WTC11 (cell line): ENCODE measurements around the gene EMD. TPM values are rescaled to one million over a fixed set of nuclear protein-coding genes. Genes with fewer than 3 reads are reported as not detected.

ENCODE experiments used
- ATAC-seq: fragments of 200-7000 bp; cut with Tn5 transposase; 2 replicates; pipeline ENCODE4 v1.10.0; 2021; ENCODE audit warnings: mild to moderate bottlenecking, moderate library complexity
- CTCF ChIA-PET: fragments of 300-600 bp; sonication (Branson Sonifier 250); formaldehyde crosslinking; loops from one replicate; lab custom pipeline; 2021; ENCODE audit warnings: antibody characterized with exemption; lab: Charles Lee
- POLR2A ChIA-PET: fragments of 350-600 bp; sonication (Branson Sonifier 250); formaldehyde crosslinking; loops from one replicate; lab custom pipeline; 2021; ENCODE audit warnings: antibody characterized with exemption; lab: Charles Lee
- DNase-seq: peaks from one replicate; pipeline ENCODE4 v3.0.0; 2021; ENCODE audit warnings: low spot score
- H3K27ac Mint-ChIP-seq: 2 replicates; pipeline ENCODE4 v1.8.0; 2021; ENCODE audit warnings: mixed read lengths
- H3K27me3 Mint-ChIP-seq: 2 replicates; pipeline ENCODE4 v1.8.0; 2021; ENCODE audit warnings: low read depth, mild to moderate bottlenecking, moderate library complexity, mixed read lengths
- H3K36me3 Mint-ChIP-seq: 2 replicates; pipeline ENCODE4 v1.8.0; 2021; ENCODE audit warnings: mixed read lengths
- H3K4me1 Mint-ChIP-seq: 2 replicates; pipeline ENCODE4 v1.8.0; 2022; ENCODE audit warnings: mixed read lengths
- H3K4me3 Mint-ChIP-seq: 2 replicates; pipeline ENCODE4 v1.8.0; 2021; ENCODE audit warnings: mild to moderate bottlenecking, moderate library complexity, mixed read lengths
- H3K9me3 Mint-ChIP-seq: 2 replicates; pipeline ENCODE4 v1.8.0; 2021; ENCODE audit warnings: mixed read lengths
- AR ChIP-seq: fragments of 250-450 bp; sonication (Bioruptor Pico); IDR thresholded peaks from 2 replicates; pipeline ENCODE4 v1.9.0; 2021; ENCODE audit warnings: mild to moderate bottlenecking
- CDX4 ChIP-seq: fragments of 250-450 bp; sonication (Bioruptor Pico); IDR thresholded peaks from 2 replicates; pipeline ENCODE4 v1.9.0; 2021; ENCODE audit warnings: moderate library complexity, mild to moderate bottlenecking, inconsistent platforms, borderline replicate concordance
- CREB1 ChIP-seq: sonication (generic); formaldehyde crosslinking; IDR thresholded peaks from 2 replicates; pipeline ENCODE4 v1.8.0; 2023; ENCODE audit warnings: mild to moderate bottlenecking, missing genetic modification reagents
- CREM ChIP-seq: sonication (generic); formaldehyde crosslinking; IDR thresholded peaks from 2 replicates; pipeline ENCODE4 v1.8.1; 2022; ENCODE audit warnings: mild to moderate bottlenecking, missing genetic modification reagents, moderate library complexity
- ETV6 ChIP-seq: sonication (generic); formaldehyde crosslinking; IDR thresholded peaks from 2 replicates; pipeline ENCODE4 v1.8.1; 2022; ENCODE audit warnings: mild to moderate bottlenecking, missing genetic modification reagents
- FOXK1 ChIP-seq: sonication (generic); formaldehyde crosslinking; IDR thresholded peaks from 2 replicates; pipeline ENCODE4 v1.8.0; 2022; ENCODE audit warnings: mild to moderate bottlenecking, moderate library complexity, missing genetic modification reagents
- FOXP4 ChIP-seq: sonication (generic); formaldehyde crosslinking; IDR thresholded peaks from 2 replicates; pipeline ENCODE4 v1.8.0; 2022; ENCODE audit warnings: mild to moderate bottlenecking, missing genetic modification reagents
- HMGA2 ChIP-seq: fragments of 250-450 bp; sonication (Bioruptor Pico); IDR thresholded peaks from 2 replicates; pipeline ENCODE4 v1.4.0; 2021; ENCODE audit warnings: mild to moderate bottlenecking, moderate library complexity
- JAZF1 ChIP-seq: fragments of 250-450 bp; sonication (Bioruptor Pico); IDR thresholded peaks from 2 replicates; pipeline ENCODE4 v1.9.0; 2021; ENCODE audit warnings: moderate library complexity, mild to moderate bottlenecking, inconsistent platforms
- MLX ChIP-seq: sonication (generic); formaldehyde crosslinking; IDR thresholded peaks from 2 replicates; pipeline ENCODE4 v1.8.1; 2023; ENCODE audit warnings: mild to moderate bottlenecking, missing genetic modification reagents, moderate library complexity
- MXD4 ChIP-seq: fragments of 250-450 bp; sonication (Bioruptor Pico); IDR thresholded peaks from 2 replicates; pipeline ENCODE4 v1.8.0; 2021; ENCODE audit warnings: mild to moderate bottlenecking, moderate library complexity, borderline replicate concordance
- PRDM15 ChIP-seq: sonication (generic); formaldehyde crosslinking; IDR thresholded peaks from 2 replicates; pipeline ENCODE4 v1.8.0; 2022; ENCODE audit warnings: missing genetic modification reagents
- RELA ChIP-seq: sonication (generic); formaldehyde crosslinking; IDR thresholded peaks from 2 replicates; pipeline ENCODE4 v1.8.1; 2022; ENCODE audit warnings: missing genetic modification reagents, mild to moderate bottlenecking, borderline replicate concordance
- SMAD3 ChIP-seq: sonication (generic); formaldehyde crosslinking; IDR thresholded peaks from 2 replicates; pipeline ENCODE4 v1.8.0; 2022; ENCODE audit warnings: missing genetic modification reagents, mild to moderate bottlenecking, borderline replicate concordance
- ZBTB21 ChIP-seq: sonication (generic); formaldehyde crosslinking; IDR thresholded peaks from 2 replicates; pipeline ENCODE4 v1.8.1; 2023; ENCODE audit warnings: mild to moderate bottlenecking, missing genetic modification reagents, borderline replicate concordance
- ZBTB43 ChIP-seq: sonication (generic); formaldehyde crosslinking; IDR thresholded peaks from 2 replicates; pipeline ENCODE4 v1.8.1; 2023; ENCODE audit warnings: mild to moderate bottlenecking, missing genetic modification reagents
- ZNF121 ChIP-seq: sonication (generic); formaldehyde crosslinking; IDR thresholded peaks from 2 replicates; pipeline ENCODE4 v1.8.0; 2023; ENCODE audit warnings: missing genetic modification reagents
- ZNF232 ChIP-seq: sonication (generic); formaldehyde crosslinking; IDR thresholded peaks from 2 replicates; pipeline ENCODE4 v1.8.0; 2022; ENCODE audit warnings: mild to moderate bottlenecking, missing genetic modification reagents
- ZNF423 ChIP-seq: fragments of 250-450 bp; sonication (Bioruptor Pico); IDR thresholded peaks from 2 replicates; pipeline ENCODE4 v2.1.2; 2022; ENCODE audit warnings: mild to moderate bottlenecking, moderate library complexity
- total RNA-seq: library from RNA; stranded (reverse); gene quantifications from 3 replicates; pipeline ENCODE4 v1.2.3, GENCODE V29; 2021

Gene EMD
- total RNA-seq, 1 experiment from 2014 or later, result 78.3 TPM

- Mint-ChIP-seq H3K4me3 (no peak overlapping the region), H3K36me3 (peaks cover 12% of the 10 kb centered on the region), H3K27ac (no peak overlapping the region), H3K9me3 (no peaks in the 10 kb centered on the region), H3K4me1 (peaks cover 5% of the 10 kb centered on the region; the same call in 1 of the 2 replicates), H3K27me3 (no peaks in the 10 kb centered on the region)
- ChIA-PET CTCF (interaction anchor here (0.7 kb wide), 1 partner anchor 385 kb away, joined by 4 read pairs; no protein-coding TSS in a partner anchor), POLR2A (interaction anchor here (0.8 kb wide), 1 partner anchor 26 kb away, joined by 3 read pairs; no protein-coding TSS in a partner anchor)
- no peak for DNase-seq
- no peak for TF ChIP-seq MLX (CRISPR knock-in tag)
- TF ChIP-seq FOXK1 (CRISPR knock-in tag), result no peak
- no peak for TF ChIP-seq JAZF1 (CRISPR knock-in tag)
- TF ChIP-seq CREM, result no peak
- no peak for TF ChIP-seq ZBTB21
- no peak for TF ChIP-seq AR (CRISPR knock-in tag)
- TF ChIP-seq ETV6 (CRISPR knock-in tag), result no peak
- TF ChIP-seq ZNF121 (CRISPR knock-in tag), result no peak
- no peak for TF ChIP-seq ZNF232 (CRISPR knock-in tag)
- no peak for TF ChIP-seq ZBTB43
- TF ChIP-seq MXD4 (CRISPR knock-in tag), result no peak
- no peak for TF ChIP-seq ZNF423 (CRISPR knock-in tag)
- TF ChIP-seq PRDM15 (CRISPR knock-in tag), result no peak
- TF ChIP-seq RELA (CRISPR knock-in tag), result no peak
- TF ChIP-seq CREB1 (CRISPR knock-in tag), result no peak
- no peak for TF ChIP-seq FOXP4 (CRISPR knock-in tag)
- TF ChIP-seq CDX4 (CRISPR knock-in tag), result no peak
- TF ChIP-seq SMAD3 (CRISPR knock-in tag), result no peak
- no peak for TF ChIP-seq HMGA2 (CRISPR knock-in tag)
- no peak for ATAC-seq
These were observed 31.0 kb upstream of the EMD start for GRCh38 chrX:154348114-154348531.
